MM.1S (cell line): ENCODE data around the gene MCF2L2.

Experiments used
- EZH2 ChIP-seq: fragments of 300-600 bp; sonication (generic); optimal IDR thresholded peaks from 2 replicates; pipeline ENCODE3; 2017; ENCODE audit warnings: low read depth, mild to moderate bottlenecking, antibody characterized with exemption, low read length, mixed read lengths
- TF ChIP-seq, protein P1 (sequence below): fragments of 300-600 bp; sonication (generic); IDR thresholded peaks from 2 replicates; pipeline ENCODE4 v1.5.1; 2016; ENCODE audit warnings: antibody characterized with exemption, low read length, mixed read lengths

DNA sequence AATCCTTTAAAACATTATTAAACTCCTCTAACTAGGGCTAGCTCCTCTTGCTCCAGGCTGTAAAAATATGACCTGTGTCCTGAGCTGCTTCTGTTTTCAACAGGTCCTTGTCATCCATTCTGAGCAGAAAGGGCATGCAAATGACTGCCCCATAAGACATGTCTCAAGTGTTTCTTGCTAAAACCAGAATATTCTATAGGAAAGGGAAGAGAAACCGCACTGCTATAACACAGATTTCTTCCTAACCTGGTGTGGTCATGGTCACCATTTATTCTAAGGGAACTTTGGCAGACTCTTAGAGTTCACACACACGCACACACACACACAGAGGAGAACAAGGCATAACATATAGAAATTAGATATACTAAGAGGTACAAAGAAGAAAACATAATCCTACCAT lies 209.6 kb downstream of the MCF2L2 start:
- TF ChIP-seq, protein P1, sequence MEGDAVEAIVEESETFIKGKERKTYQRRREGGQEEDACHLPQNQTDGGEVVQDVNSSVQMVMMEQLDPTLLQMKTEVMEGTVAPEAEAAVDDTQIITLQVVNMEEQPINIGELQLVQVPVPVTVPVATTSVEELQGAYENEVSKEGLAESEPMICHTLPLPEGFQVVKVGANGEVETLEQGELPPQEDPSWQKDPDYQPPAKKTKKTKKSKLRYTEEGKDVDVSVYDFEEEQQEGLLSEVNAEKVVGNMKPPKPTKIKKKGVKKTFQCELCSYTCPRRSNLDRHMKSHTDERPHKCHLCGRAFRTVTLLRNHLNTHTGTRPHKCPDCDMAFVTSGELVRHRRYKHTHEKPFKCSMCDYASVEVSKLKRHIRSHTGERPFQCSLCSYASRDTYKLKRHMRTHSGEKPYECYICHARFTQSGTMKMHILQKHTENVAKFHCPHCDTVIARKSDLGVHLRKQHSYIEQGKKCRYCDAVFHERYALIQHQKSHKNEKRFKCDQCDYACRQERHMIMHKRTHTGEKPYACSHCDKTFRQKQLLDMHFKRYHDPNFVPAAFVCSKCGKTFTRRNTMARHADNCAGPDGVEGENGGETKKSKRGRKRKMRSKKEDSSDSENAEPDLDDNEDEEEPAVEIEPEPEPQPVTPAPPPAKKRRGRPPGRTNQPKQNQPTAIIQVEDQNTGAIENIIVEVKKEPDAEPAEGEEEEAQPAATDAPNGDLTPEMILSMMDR: no peak
- TF ChIP-seq EZH2: no peak
